ENCODE results near the gene STMND1. TPM values are rescaled to one million over a fixed set of nuclear protein-coding genes. Genes with fewer than 3 reads are reported as not detected.

Gene STMND1
- total and polyA plus RNA-seq, 2 of the 4 experiments (the other 2 are of a cell fraction) = not detected

DNA sequence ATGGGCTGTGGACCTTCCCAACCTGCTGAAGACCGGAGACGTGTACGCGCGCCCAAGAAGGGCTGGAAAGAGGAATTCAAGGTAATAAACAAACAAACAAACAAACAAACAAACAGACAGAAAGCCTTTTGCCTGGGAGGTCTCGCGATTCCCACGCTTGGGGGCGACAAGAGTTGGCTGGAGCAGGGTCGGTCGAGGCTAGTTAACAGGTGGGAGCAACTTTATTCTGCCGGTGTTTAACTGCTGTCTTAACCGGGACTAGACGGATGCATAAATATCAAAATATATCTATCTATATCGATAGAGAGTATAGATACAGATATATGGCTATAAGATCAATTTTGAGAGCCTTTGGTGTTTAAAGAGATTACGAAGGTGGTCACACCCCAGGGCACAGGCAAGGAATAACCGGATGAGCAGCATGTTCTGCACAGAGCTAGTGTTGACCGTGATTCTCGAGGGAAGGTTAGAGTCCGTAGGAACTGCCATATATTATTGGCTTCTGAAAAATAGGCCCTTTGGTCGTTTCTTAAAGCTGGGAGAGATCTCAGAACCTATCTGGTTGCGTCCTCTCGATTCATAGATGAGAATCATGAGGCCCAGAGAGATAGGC is 514 bp downstream of the STMND1 start:
- peak overlapping the region; percentile 44 for H3K4me3 ChIP-seq (ENCODE audit: insufficient read depth, low read depth, low read length)
- 0 out of 2 replicates have a peak, but pooled peaks cover 3% of the 10 kb centered on the region for H3K9me1 ChIP-seq (ENCODE audit: insufficient read depth, low read length)
- ATAC-seq (ENCODE audit: low read depth) = no peak
- in situ Hi-C loops (cut with MboI; ENCODE audit: low sequenced_read_pairs) = no loop called here
- no peak overlapping the region for H4K5ac ChIP-seq (ENCODE audit: low read depth, low read length)
- H3K56ac ChIP-seq (ENCODE audit: extremely low read depth, insufficient read depth, low read length) = no peak overlapping the region
- ChIA-PET CTCF (no interaction called here), POLR2A (ENCODE audit: unreplicated experiment) (no interaction called here)
- H2AK5ac ChIP-seq (ENCODE audit: low read depth, low read length) = no peak overlapping the region
- H3K9me3 ChIP-seq (ENCODE audit: control insufficient read depth, insufficient read depth, low read length) = no peaks in the 10 kb centered on the region
- H3K79me1 ChIP-seq (ENCODE audit: low read depth in 1 of 2, low read length in 2 of 2) = no peaks in the 10 kb centered on the region
- H4K91ac ChIP-seq (ENCODE audit: insufficient read depth, low read depth, low read length) = no peak overlapping the region
- no peak overlapping the region for H2BK15ac ChIP-seq (ENCODE audit: low read depth, low read length)
- H4K8ac ChIP-seq (ENCODE audit: low read depth in 2 of 2, low read length in 2 of 2) = no peak overlapping the region
- no peak overlapping the region for H3K18ac ChIP-seq (ENCODE audit: low read depth, low read length)
- no peaks in the 10 kb centered on the region for H4K20me1 ChIP-seq (ENCODE audit: insufficient read depth, low read length)
- H3K4me1 ChIP-seq (ENCODE audit: control insufficient read depth, insufficient read depth, low read length) = peaks cover 5% of the 10 kb centered on the region; the same call in 1 of the 2 replicates
- H3K4me2 ChIP-seq (ENCODE audit: low read depth, low read length) = peak overlapping the region; percentile 95
- DNase-seq = no peak
- 60% methylated on average over 1 of the region's 23 CpGs; no CpG with 5 or more reads in 1 of the 2 experiments for WGBS, 2 experiments (ENCODE audit: extremely low coverage in 2 of 2, insufficient read length in 1 of 2)
- H3K36me3 ChIP-seq (ENCODE audit: control insufficient read depth, insufficient read depth, low read length) = no peaks in the 10 kb centered on the region
- H2AFZ ChIP-seq (replicated peaks; ENCODE audit: low read length, poor library complexity) = peak overlapping the region; percentile 77
- H2BK5ac ChIP-seq (ENCODE audit: low read depth, low read length, poor library complexity, severe bottlenecking) = no peak overlapping the region
- H2AK9ac ChIP-seq (replicated peaks; ENCODE audit: low read depth, low read length, poor library complexity) = peak overlapping the region; percentile 56
- no peak overlapping the region for H3K27ac ChIP-seq (ENCODE audit: insufficient read depth, low read length)
- no peak overlapping the region; the same call in 1 of the 2 replicates for H2BK20ac ChIP-seq (ENCODE audit: low read depth, low read length)
- H3K27me3 ChIP-seq (ENCODE audit: control insufficient read depth, insufficient read depth, low read length) = peaks cover 38% of the 10 kb centered on the region
- H2BK120ac ChIP-seq (ENCODE audit: low read depth, low read length) = no peak overlapping the region
- no peak overlapping the region for H3K9ac ChIP-seq (ENCODE audit: low read depth, low read length)
- TF ChIP-seq RCOR1 (IDR thresholded peaks at IDR 0.05; ENCODE audit: insufficient replicate concordance, low read length) = no peak
- no peak for TF ChIP-seq CEBPB (IDR thresholded peaks at IDR 0.05; ENCODE audit: low read depth, low read length)
- TF ChIP-seq RAD21 (IDR thresholded peaks at IDR 0.05; ENCODE audit: low read length) = no peak
- no peak for TF ChIP-seq MAFK (IDR thresholded peaks at IDR 0.05; ENCODE audit: low read depth, low read length)
- TF ChIP-seq USF2 (IDR thresholded peaks at IDR 0.05; ENCODE audit: low read depth, low read length) = no peak
- TF ChIP-seq MXI1 (IDR thresholded peaks at IDR 0.05; ENCODE audit: borderline replicate concordance, low read depth, low read length) = no peak
- TF ChIP-seq MAZ (IDR thresholded peaks at IDR 0.05; ENCODE audit: borderline replicate concordance, low read depth, low read length) = no peak
- no peak for TF ChIP-seq BHLHE40 (IDR thresholded peaks at IDR 0.05; ENCODE audit: low read depth, low read length)
- TF ChIP-seq ELK1 (IDR thresholded peaks at IDR 0.05; ENCODE audit: borderline replicate concordance, low read depth, low read length) = no peak
- no peak for TF ChIP-seq NFE2L2 (IDR thresholded peaks at IDR 0.05; ENCODE audit: low read depth, low read length)
- TF ChIP-seq, protein P1, sequence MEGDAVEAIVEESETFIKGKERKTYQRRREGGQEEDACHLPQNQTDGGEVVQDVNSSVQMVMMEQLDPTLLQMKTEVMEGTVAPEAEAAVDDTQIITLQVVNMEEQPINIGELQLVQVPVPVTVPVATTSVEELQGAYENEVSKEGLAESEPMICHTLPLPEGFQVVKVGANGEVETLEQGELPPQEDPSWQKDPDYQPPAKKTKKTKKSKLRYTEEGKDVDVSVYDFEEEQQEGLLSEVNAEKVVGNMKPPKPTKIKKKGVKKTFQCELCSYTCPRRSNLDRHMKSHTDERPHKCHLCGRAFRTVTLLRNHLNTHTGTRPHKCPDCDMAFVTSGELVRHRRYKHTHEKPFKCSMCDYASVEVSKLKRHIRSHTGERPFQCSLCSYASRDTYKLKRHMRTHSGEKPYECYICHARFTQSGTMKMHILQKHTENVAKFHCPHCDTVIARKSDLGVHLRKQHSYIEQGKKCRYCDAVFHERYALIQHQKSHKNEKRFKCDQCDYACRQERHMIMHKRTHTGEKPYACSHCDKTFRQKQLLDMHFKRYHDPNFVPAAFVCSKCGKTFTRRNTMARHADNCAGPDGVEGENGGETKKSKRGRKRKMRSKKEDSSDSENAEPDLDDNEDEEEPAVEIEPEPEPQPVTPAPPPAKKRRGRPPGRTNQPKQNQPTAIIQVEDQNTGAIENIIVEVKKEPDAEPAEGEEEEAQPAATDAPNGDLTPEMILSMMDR (conservative IDR thresholded peaks at IDR 0.05; ENCODE audit: low read depth, low read length) = no peak
- TF ChIP-seq SMC3 (IDR thresholded peaks at IDR 0.05; ENCODE audit: low read depth, low read length) = no peak
- TF ChIP-seq RFX5 (IDR thresholded peaks at IDR 0.05; ENCODE audit: low read depth, low read length) = no peak
- TF ChIP-seq CHD1 (IDR thresholded peaks at IDR 0.05; ENCODE audit: low read depth, low read length) = no peak
- TF ChIP-seq FOS (IDR thresholded peaks at IDR 0.05; ENCODE audit: low read depth, low read length) = no peak
- no peak for TF ChIP-seq POLR2A (IDR thresholded peaks at IDR 0.05; ENCODE audit: low read depth, low read length)
- BruUV-seq (replicated peaks) = no TSS peak
- intact Hi-C loops (cut with micrococcal nuclease) = no loop called here
- H3K14ac ChIP-seq (replicated peaks; ENCODE audit: low read depth, low read length) = no peak overlapping the region
- no peak overlapping the region for H3K4ac ChIP-seq (ENCODE audit: low read depth, low read length)
- dilution Hi-C loops (cut with HindIII; ENCODE audit: low sequenced_read_pairs, unreplicated experiment) = no loop called here
- H3K23ac ChIP-seq (ENCODE audit: low read depth, low read length) = no peak overlapping the region

Measured in IMR-90 (cell line).